HL-60 (cell line): ENCODE results near the gene SPDYE2.
"Not testable (repeated sequence)": the region's sequence is repeated elsewhere in the genome, so short reads cannot be mapped to it uniquely, and the experiment has no call there.

Source experiments
- CTCF ChIP-seq: IDR thresholded peaks from one replicate; pipeline ENCODE4 v1.5.1; 2011; ENCODE audit warnings: low read length, control low read depth, inconsistent platforms; ENCODE audit not compliant: insufficient read depth
- POLR2AphosphoS5 ChIP-seq: IDR thresholded peaks from 2 replicates; pipeline ENCODE4 v1.6.1; 2012; ENCODE audit warnings: low read depth
- REST ChIP-seq: IDR thresholded peaks from 2 replicates; pipeline ENCODE4 v1.6.1; 2012; ENCODE audit warnings: low read depth; ENCODE audit not compliant: insufficient replicate concordance

- not testable (repeated sequence) for TF ChIP-seq CTCF, POLR2AphosphoS5, REST
These were observed 15.9 kb upstream of the SPDYE2 start for GRCh38 chr7:102535062-102535615.
